Uterus (tissue), 4 donors: Measurements from ENCODE around the gene RNF39. TPM values are rescaled to one million over a fixed set of nuclear protein-coding genes. Genes with fewer than 3 reads are reported as not detected.

Source experiments
- DNase-seq, 2 donors: peaks; one replicate each; pipeline ENCODE4 v3.0.0-alpha.2; 2019 to 2020
- H3K27ac ChIP-seq, 2 donors: fragments of 200-600 bp; sonication (generic); 1 replicate in 1 of 2; 2 replicates in 1 of 2; pipeline ENCODE4 v1.5.1; 2016 to 2018
- H3K27me3 ChIP-seq, 2 donors: fragments of 200-600 bp; sonication (generic); one replicate each; pipeline ENCODE4 v1.5.1; 2018 to 2019; ENCODE audit warnings: control low read depth in 1 of 2
- H3K36me3 ChIP-seq, 2 donors: fragments of 200-600 bp; sonication (generic); one replicate each; pipeline ENCODE4 v1.5.1; 2019; ENCODE audit warnings: control low read depth in 1 of 2
- H3K4me1 ChIP-seq, 2 donors: fragments of 200-600 bp; sonication (generic); one replicate each; pipeline ENCODE4 v1.5.1; 2018 to 2019; ENCODE audit warnings: control low read depth in 1 of 2
- H3K4me3 ChIP-seq, 2 donors: fragments of 200-600 bp; sonication (generic); 1 replicate in 1 of 2; 2 replicates in 1 of 2; pipeline ENCODE4 v1.5.1; 2018 to 2019; ENCODE audit warnings: mild to moderate bottlenecking in 1 of 2
- H3K9me3 ChIP-seq, 2 donors: fragments of 200-600 bp; sonication (generic); one replicate each; pipeline ENCODE4 v1.5.1; 2019; ENCODE audit warnings: control low read depth in 1 of 2
- CTCF ChIP-seq, 4 experiments: fragments of 200-600 bp in 2 of 4; fragments of 450-650 bp in 2 of 4; sonication (generic) in 2 of 4; IDR thresholded peaks; one replicate each; pipeline ENCODE4 v1.5.1; 2016 to 2019; ENCODE audit warnings: antibody characterized with exemption in 4 of 4, mild to moderate bottlenecking in 2 of 4, moderate library complexity in 1 of 4
- POLR2A ChIP-seq, 2 donors: fragments of 450-650 bp; IDR thresholded peaks; one replicate each; pipeline ENCODE4 v1.6.1; 2016; ENCODE audit warnings: antibody characterized with exemption in 2 of 2, mild to moderate bottlenecking in 1 of 2, moderate library complexity in 1 of 2
- intact Hi-C: fragments of 100-400 bp; cut with DNase I; formaldehyde crosslinking; loops from one replicate; pipeline ENCODE4 v1.15.1; 2023; ENCODE audit warnings: low total_unique reads
- small RNA-seq: library from RNA; depleted of rRNA; stranded (forward); fragments of <200 nt; gene quantifications from one replicate; pipeline ENCODE3, GENCODE V24; 2016
- total RNA-seq, 4 donors: library from RNA; depleted of rRNA in 3 of 4; stranded (reverse); fragments of >200 nt in 3 of 4; gene quantifications; one replicate each; pipeline versions ENCODE4 v1.1.0 to v1.2.4, GENCODE V29; 2014 to 2023
- donor health status: DM: yes; HTN: yes; CAD: no.

Gene RNF39
- total RNA-seq, 4 donors from 2014 or later: 0.21 to 0.83 TPM; not detected in 2

DNA sequence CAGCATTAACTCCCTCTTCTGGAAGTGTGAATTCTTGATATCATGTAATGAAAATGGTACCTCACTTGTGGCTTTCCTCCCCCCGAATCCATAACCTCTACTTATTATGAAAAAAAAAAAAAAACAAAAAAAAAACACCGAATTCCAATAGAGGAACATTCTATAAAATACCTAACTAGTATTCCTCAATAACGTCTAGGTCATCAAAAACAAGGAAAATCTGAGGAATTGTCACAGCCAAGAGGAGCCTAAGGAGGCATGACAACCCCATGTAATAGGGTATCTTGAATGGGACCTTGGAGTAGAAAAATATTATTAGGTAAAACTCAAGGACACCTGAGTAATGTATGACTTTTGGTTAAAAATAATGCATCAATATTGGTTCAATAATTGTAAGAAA, 53.4 kb downstream of the RNF39 start:
- intact Hi-C loops: no loop called here
- no peak overlapping the region for H3K27ac ChIP-seq
- no peak for DNase-seq
- TF ChIP-seq CTCF (IDR thresholded peaks at IDR 0.05): no peak
- TF ChIP-seq POLR2A (IDR thresholded peaks at IDR 0.05): no peak
- no peaks in the 10 kb centered on the region for H3K9me3 ChIP-seq
- no peak overlapping the region for H3K4me3 ChIP-seq
- H3K27me3 ChIP-seq: no peaks in the 10 kb centered on the region
- H3K36me3 ChIP-seq: no peaks in the 10 kb centered on the region
- H3K4me1 ChIP-seq: no peaks in the 10 kb centered on the region

- Histone ChIP-seq H3K4me3 (no peak overlapping the region), H3K4me1 (no peaks in the 10 kb centered on the region), H3K9me3 (no peaks in the 10 kb centered on the region), H3K27ac (no peak overlapping the region), H3K27me3 (no peaks in the 10 kb centered on the region), H3K36me3 (no peaks in the 10 kb centered on the region)
- TF ChIP-seq POLR2A (IDR thresholded peaks at IDR 0.05) (no peak), CTCF (IDR thresholded peaks at IDR 0.05) (no peak)
- DNase-seq: no peak
- intact Hi-C loops: no loop called here
These were observed 54.9 kb downstream of the RNF39 start for GRCh38 chr6:30020626-30021025.

Small RNA genes within 50 kb of the gene (small RNA-seq; reads per million reads assigned to genes)
- gene RF02218: not detected
- not detected for gene RF02219
- not detected for gene RF02220

Other genes with a start within 250 kb of the RNF39 start
- gene HLA-G, start 247.9 kb downstream of the RNF39 start, total RNA-seq: under 1 TPM in 1 of 4 donors, not detected in 3; 0.52 TPM
- gene HLA-A, start 133.2 kb downstream of the RNF39 start, total RNA-seq: 100 to 1,000 TPM; 160 to 722 (median 625) TPM
- gene POLR1H, start 14.5 kb downstream of the RNF39 start, total RNA-seq: 100 to 1,000 TPM in 1 of 4 donors, 10 to 100 TPM in 3; 21.2 to 121 (median 33.4) TPM
- 10 to 100 TPM in 3 of 4 donors, 1 to 10 TPM in 1; 7.9 to 47.9 (median 23.3) TPM for gene PPP1R11, start 8.6 kb downstream of the RNF39 start, total RNA-seq
- gene TRIM31, start 37.3 kb upstream of the RNF39 start, total RNA-seq: not detected
- not detected for gene TRIM40, start 60.4 kb upstream of the RNF39 start, total RNA-seq
- gene TRIM10, start 85.4 kb upstream of the RNF39 start, total RNA-seq: under 1 TPM in 1 of 4 donors, not detected in 3; 0.69 TPM
- gene TRIM15, start 87.8 kb upstream of the RNF39 start, total RNA-seq: not detected
- 10 to 100 TPM; 14.9 to 38.1 (median 30.0) TPM for gene TRIM26, start 137.6 kb upstream of the RNF39 start, total RNA-seq